ENCODE measurements around the gene PDILT. TPM values are rescaled to one million over a fixed set of nuclear protein-coding genes. Genes with fewer than 3 reads are reported as not detected.

The PDILT gene
- total RNA-seq, 4 donors from 2014 or later = not detected

GRCh38 chr16:20320178-20320577 is 84.4 kb downstream of the PDILT start:
- no peak overlapping the region for H3K4me3 ChIP-seq
- no peak overlapping the region for H3K27ac ChIP-seq
- no peaks in the 10 kb centered on the region for H3K9me3 ChIP-seq
- H3K4me1 ChIP-seq = no peaks in the 10 kb centered on the region
- no peaks in the 10 kb centered on the region for H3K27me3 ChIP-seq
- H3K36me3 ChIP-seq = no peaks in the 10 kb centered on the region
- TF ChIP-seq POLR2A (IDR thresholded peaks at IDR 0.05) (no peak), CTCF (IDR thresholded peaks at IDR 0.05) (no peak)
- DNase-seq = no peak

- H3K9me3 ChIP-seq = no peaks in the 10 kb centered on the region
- no peak for TF ChIP-seq CTCF (IDR thresholded peaks at IDR 0.05)
- TF ChIP-seq POLR2A (IDR thresholded peaks at IDR 0.05) = no peak
- no peak overlapping the region for H3K4me3 ChIP-seq
- H3K36me3 ChIP-seq = no peaks in the 10 kb centered on the region
- no peak for DNase-seq
- no peak overlapping the region for H3K27ac ChIP-seq
- H3K4me1 ChIP-seq = no peaks in the 10 kb centered on the region
- H3K27me3 ChIP-seq = no peaks in the 10 kb centered on the region
Measured at GRCh38 chr16:20319406-20319805, 85.1 kb downstream of the PDILT start.

- Histone ChIP-seq H3K27me3 (no peaks in the 10 kb centered on the region), H3K4me1 (no peaks in the 10 kb centered on the region), H3K9me3 (no peaks in the 10 kb centered on the region), H3K27ac (no peak overlapping the region), H3K4me3 (no peak overlapping the region), H3K36me3 (no peaks in the 10 kb centered on the region)
- no peak for TF ChIP-seq CTCF (IDR thresholded peaks at IDR 0.05)
- TF ChIP-seq POLR2A (IDR thresholded peaks at IDR 0.05) = no peak
- no peak for DNase-seq
Measured at GRCh38 chr16:20318437-20318836, 86.1 kb downstream of the PDILT start.

- H3K27ac ChIP-seq = no peak overlapping the region
Measured at GRCh38 chr16:20318006-20318405, 86.5 kb downstream of the PDILT start.

GRCh38 chr16:20317117-20317516 is 87.4 kb downstream of the PDILT start:
- no peak for TF ChIP-seq POLR2A (IDR thresholded peaks at IDR 0.05)
- TF ChIP-seq CTCF (IDR thresholded peaks at IDR 0.05) = no peak
- H3K4me1 ChIP-seq = no peaks in the 10 kb centered on the region
- no peaks in the 10 kb centered on the region for H3K27me3 ChIP-seq
- H3K9me3 ChIP-seq = no peaks in the 10 kb centered on the region
- H3K36me3 ChIP-seq = no peaks in the 10 kb centered on the region
- no peak overlapping the region for H3K27ac ChIP-seq
- DNase-seq = no peak
- H3K4me3 ChIP-seq = no peak overlapping the region

More at GRCh38 chr16:20318006-20318405, 86.5 kb downstream of the PDILT start:
- Histone ChIP-seq H3K4me3 (no peak overlapping the region), H3K9me3 (no peaks in the 10 kb centered on the region), H3K27me3 (no peaks in the 10 kb centered on the region), H3K4me1 (no peaks in the 10 kb centered on the region), H3K36me3 (no peaks in the 10 kb centered on the region)
- no peak for DNase-seq
- TF ChIP-seq POLR2A (IDR thresholded peaks at IDR 0.05) (no peak), CTCF (IDR thresholded peaks at IDR 0.05) (no peak)

GRCh38 chr16:20316715-20317114 is 87.8 kb downstream of the PDILT start:
- Histone ChIP-seq H3K27me3 (no peaks in the 10 kb centered on the region), H3K27ac (no peak overlapping the region), H3K36me3 (no peaks in the 10 kb centered on the region), H3K4me3 (no peak overlapping the region), H3K9me3 (no peaks in the 10 kb centered on the region), H3K4me1 (no peaks in the 10 kb centered on the region)
- no peak for DNase-seq
- TF ChIP-seq CTCF (IDR thresholded peaks at IDR 0.05) (no peak), POLR2A (IDR thresholded peaks at IDR 0.05) (no peak)

Measured in Peyer's patch (tissue), 4 donors.